Ishikawa (cell line): ENCODE measurements around the gene ACSM5.

ENCODE experiments used
- EGR1 ChIP-seq: IDR thresholded peaks from 2 replicates; pipeline ENCODE4 v1.6.1; 2012
- NFIC ChIP-seq: IDR thresholded peaks from 2 replicates; pipeline ENCODE4 v1.6.1; 2012
- RAD21 ChIP-seq: IDR thresholded peaks from 2 replicates; pipeline ENCODE4 v1.6.1; 2012; ENCODE audit warnings: low read depth
- REST ChIP-seq: IDR thresholded peaks from 2 replicates; pipeline ENCODE4 v1.6.1; 2012; ENCODE audit warnings: low read depth, mild to moderate bottlenecking
- YY1 ChIP-seq: IDR thresholded peaks from 2 replicates; pipeline ENCODE4 v1.6.1; 2012; ENCODE audit warnings: low read depth
- ZBTB7A ChIP-seq: IDR thresholded peaks from 2 replicates; pipeline ENCODE4 v1.6.1; 2012; ENCODE audit warnings: low read depth

DNA sequence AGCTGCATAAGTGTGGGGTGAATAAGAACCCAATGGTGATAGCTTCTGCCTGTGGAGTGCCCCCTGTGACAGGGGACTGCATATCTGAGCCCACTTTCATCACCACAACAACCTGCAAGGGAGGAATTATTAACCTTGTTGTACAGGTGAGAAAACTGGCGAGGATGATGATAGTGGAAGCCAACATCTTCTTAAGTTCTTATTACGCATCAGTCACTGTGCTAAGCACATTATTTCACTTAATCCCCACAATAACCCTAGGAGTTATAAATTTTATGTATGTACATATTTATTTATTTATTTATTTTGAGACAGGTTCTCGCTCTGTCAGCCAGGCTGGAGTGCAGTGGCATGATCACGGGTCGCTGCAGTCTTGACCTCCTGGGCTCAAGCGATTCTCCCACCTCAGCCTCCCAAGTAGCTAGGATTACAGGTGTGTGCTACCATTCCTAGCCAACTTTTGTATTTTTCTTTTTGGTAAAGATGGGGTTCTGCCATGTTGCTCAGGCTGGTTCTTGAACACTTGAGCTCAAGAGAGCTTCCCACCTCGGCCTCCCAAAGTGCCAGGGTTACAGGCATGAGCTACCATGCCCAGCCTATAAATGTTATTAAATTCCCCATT lies 12.4 kb upstream of the ACSM5 start:
- no peak for TF ChIP-seq YY1
- TF ChIP-seq EGR1 = no peak
- TF ChIP-seq NFIC = no peak
- no peak for TF ChIP-seq ZBTB7A
- no peak for TF ChIP-seq REST
- no peak for TF ChIP-seq RAD21
